Left lobe of liver (tissue), 2 donors: ENCODE results near the gene VASN. TPM values are rescaled to one million over a fixed set of nuclear protein-coding genes. Genes with fewer than 3 reads are reported as not detected.

Experiments used
- ATAC-seq: fragments of 200-7000 bp; cut with Tn5 transposase; one replicate; pipeline ENCODE4 v1.9.1; 2020; ENCODE audit warnings: mild to moderate bottlenecking, moderate library complexity
- DNase-seq: peaks from one replicate; pipeline ENCODE4 v3.0.0-alpha.2; 2020; ENCODE audit warnings: low spot score
- total RNA-seq: library from RNA; stranded (reverse); gene quantifications from one replicate; pipeline ENCODE4 v1.2.1, GENCODE V29; 2021
- donor health status: DM: no; HTN: no; CAD: no; lungs with moderate emphysema.
- donor health status: DM: no; HTN: yes; CAD: no.

VASN gene
- total RNA-seq, 1 donor from 2014 or later = 22.3 TPM

DNA sequence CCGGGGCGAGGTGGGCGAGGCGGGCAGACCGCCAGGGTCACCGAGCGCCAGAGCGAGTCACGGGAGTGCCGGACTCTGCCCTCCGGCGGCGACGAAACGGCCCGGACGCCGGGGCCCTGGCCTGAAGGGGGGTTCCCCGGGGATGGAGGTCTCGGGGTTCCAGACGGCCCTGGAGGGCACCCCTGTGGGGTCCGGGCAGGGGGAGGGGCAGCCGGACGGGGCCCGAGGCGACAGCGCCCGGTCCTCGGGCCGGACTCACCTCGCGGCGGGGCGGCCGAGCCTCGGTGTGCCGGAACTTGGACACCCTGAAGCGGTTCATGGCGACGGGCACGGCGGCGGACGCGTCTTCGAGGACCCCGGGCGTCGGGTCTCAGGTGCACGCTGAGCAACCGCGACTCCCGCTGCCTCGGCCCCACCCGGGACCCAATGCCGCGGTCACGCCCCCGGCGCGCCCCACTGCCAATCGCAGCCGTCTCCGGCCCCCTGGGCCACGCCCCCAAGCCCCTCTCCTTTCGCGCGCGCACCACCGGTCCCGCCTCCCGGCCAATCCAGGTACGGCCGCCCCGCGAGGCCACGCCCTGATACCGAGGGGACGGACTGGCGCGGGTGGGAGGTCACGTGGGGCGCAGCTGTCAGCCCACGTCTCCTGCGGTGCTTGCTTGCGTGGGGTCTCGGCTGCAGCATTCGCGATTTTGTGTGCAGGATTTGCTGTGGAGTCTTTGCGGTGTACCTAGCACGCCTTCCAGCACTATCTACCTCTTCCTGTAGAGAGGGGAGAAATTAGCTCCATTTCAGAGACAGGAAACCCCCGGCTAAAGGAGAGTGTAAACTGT, 44.8 kb downstream of the VASN start, which contains the start of gene CORO7:
TSS of gene CORO7 (minus strand) at position 397 of the 833 bp plus-strand sequence. CDS start at position 319, 78 bp downstream.
- DNase-seq (peak; percentile 97), ATAC-seq (peak; percentile 95)

- ATAC-seq (no peak), DNase-seq (no peak)
Measured at GRCh38 chr16:4419402-4419959, 47.8 kb downstream of the VASN start.

GRCh38 chr16:4420505-4421105, 49.0 kb downstream of the VASN start:
- DNase-seq (no peak), ATAC-seq (no peak)

GRCh38 chr16:4425378-4426020, 53.9 kb downstream of the VASN start, which contains the start of gene DNAJA3:
Gene DNAJA3, plus strand, starts transcription at chr16:4425868. Its CDS starts 14 bp downstream, at chr16:4425882.
- peak; percentile 93 for DNase-seq
- ATAC-seq = peak; percentile 91

DNA sequence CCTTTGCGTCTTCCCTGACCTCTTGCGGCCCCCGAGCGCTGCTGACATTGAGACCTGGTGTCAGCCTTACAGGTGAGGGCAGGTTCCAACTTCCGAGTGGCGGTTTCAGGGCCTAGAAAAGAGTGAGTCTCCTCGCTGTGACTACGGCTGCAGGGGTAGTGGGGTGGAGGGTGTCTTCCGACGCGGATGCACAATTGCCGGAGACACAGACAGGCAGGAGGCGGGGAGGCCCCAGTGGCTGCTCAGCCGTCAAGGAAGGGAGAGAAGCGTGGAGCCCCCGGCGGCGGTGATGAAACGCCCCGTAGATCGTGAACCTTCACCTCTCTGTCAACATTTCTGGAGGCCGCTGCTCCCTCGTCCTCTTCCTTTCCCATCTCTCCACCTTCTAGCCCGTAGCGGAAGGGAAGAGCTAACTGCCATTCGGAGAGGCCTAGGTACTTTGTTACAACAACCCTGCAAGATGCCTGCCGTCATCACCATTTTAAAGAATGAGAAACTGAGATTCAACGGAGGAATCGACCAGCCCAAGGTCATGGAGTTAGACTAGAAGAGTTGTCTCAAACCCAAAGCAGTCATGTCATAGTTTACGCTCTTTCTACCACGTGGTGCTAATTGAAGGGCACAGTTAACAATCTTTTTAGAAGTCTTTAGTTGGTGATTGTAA, 54.5 kb downstream of the VASN start:
- DNase-seq (no peak), ATAC-seq (peak; percentile 61)

GRCh38 chr16:4426722-4427372, 55.2 kb downstream of the VASN start:
- DNase-seq (no peak), ATAC-seq (no peak)

GRCh38 chr16:4428500-4428899, 56.9 kb downstream of the VASN start:
- no peak for DNase-seq
- no peak for ATAC-seq

DNA sequence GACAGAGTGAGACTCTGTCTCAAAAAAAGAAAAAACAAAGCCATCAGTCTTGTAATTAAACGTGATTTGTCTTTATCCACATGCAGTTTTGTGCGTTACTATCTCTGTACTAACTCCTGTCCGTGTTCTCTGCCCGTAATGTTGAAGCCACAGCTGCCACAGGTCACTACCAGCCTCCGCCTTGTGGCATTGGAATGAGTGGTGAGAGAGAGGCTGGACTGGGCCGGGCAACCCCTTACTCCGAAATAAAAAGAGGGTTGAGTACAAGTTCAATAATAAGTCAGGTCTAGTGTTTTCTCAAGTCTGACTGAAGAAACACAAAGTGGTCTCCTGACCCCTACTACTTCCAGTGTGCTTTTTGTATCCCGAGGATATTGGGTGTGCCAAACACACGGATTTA, 59.4 kb downstream of the VASN start:
- ATAC-seq = no peak
- DNase-seq = no peak

Other genes starting within 250 kb of the VASN start
- 0.15 TPM for gene SRL, start 129.8 kb upstream of the VASN start, total RNA-seq
- 5.0 TPM for gene TFAP4, start 98.8 kb upstream of the VASN start, total RNA-seq
- gene GLIS2, start 55.8 kb upstream of the VASN start, total RNA-seq = 1.6 TPM
- 41.0 TPM for gene PAM16, start 20.5 kb upstream of the VASN start, total RNA-seq
- 9.6 TPM for gene CORO7, start 44.7 kb downstream of the VASN start, total RNA-seq
- gene DNAJA3, start 54.0 kb downstream of the VASN start, total RNA-seq = 57.0 TPM
- gene NMRAL1, start 102.8 kb downstream of the VASN start, total RNA-seq = 38.3 TPM
- 44.9 TPM for gene HMOX2, start 104.5 kb downstream of the VASN start, total RNA-seq
- 17.5 TPM for gene CDIP1, start 166.9 kb downstream of the VASN start, total RNA-seq
- gene C16orf96, start 184.5 kb downstream of the VASN start, total RNA-seq = 0.38 TPM
- gene UBALD1, start 243.0 kb downstream of the VASN start, total RNA-seq = 19.1 TPM